HCT116 (cell line): ENCODE data around the gene TM4SF20. TPM values are rescaled to one million over a fixed set of nuclear protein-coding genes. Genes with fewer than 3 reads are reported as not detected.

Experiments used
- ATAC-seq: fragments of 200-7000 bp; cut with Tn5 transposase; 2 replicates; pipeline ENCODE4 v1.9.1; 2020; ENCODE audit warnings: mild to moderate bottlenecking, moderate library complexity
- BruUV-seq: library from RNA; stranded (reverse); fragments of 400-500 nt; replicated peaks from 2 replicates; lab custom pipeline; 2021; lab: Mats Ljungman, UMichigan
- CTCF ChIA-PET: fragments of 300-600 bp; sonication (Branson Sonifier 250); formaldehyde crosslinking; loops from one replicate; lab custom pipeline; 2021; ENCODE audit warnings: antibody characterized with exemption; lab: Charles Lee
- POLR2A ChIA-PET: fragments of 300-600, 350-600 bp; sonication (Branson Sonifier 250); formaldehyde crosslinking; loops from one replicate; lab custom pipeline; 2021; ENCODE audit warnings: antibody characterized with exemption; lab: Charles Lee
- RAD21 ChIA-PET, 2 experiments: fragments of 300-600 bp; sonication (Branson Sonifier 250); formaldehyde crosslinking; loops; one replicate each; lab custom pipeline; 2023; ENCODE audit warnings: low total read pairs in 2 of 2; ENCODE audit not compliant: uncharacterized antibody in 2 of 2, unreplicated experiment in 2 of 2, low non-redundant PET in 1 of 2; lab: Charles Lee
- DNase-seq: peaks from one replicate; pipeline ENCODE4 v3.0.0-alpha.2; 2010; ENCODE audit warnings: low read depth, low spot score
- H2AFZ ChIP-seq: fragments of 200-600 bp; shearing (Covaris generic), sonication (generic); 2 replicates; pipeline ENCODE4 v1.6.1; 2017; ENCODE audit warnings: low read depth, mixed run types, mixed read lengths, antibody characterized with exemption, low read length; ENCODE audit not compliant: poor library complexity, severe bottlenecking
- H3K27ac ChIP-seq: 2 replicates; pipeline ENCODE4 v1.5.1; 2012; ENCODE audit warnings: low read depth, low read length
- H3K27me3 ChIP-seq: fragments of 200-600 bp; sonication (generic); 2 replicates; pipeline ENCODE4 v1.6.1; 2016; ENCODE audit warnings: mixed run types, low read length, mixed read lengths; ENCODE audit not compliant: insufficient read depth
- H3K36me3 ChIP-seq, 2 experiments: fragments of 200-500 bp in 1 of 2; fragments of 200-600 bp in 1 of 2; sonication (Bioruptor generic) in 1 of 2; sonication (generic) in 1 of 2; 2 replicates each; pipeline versions ENCODE4 v1.5.1 to v1.6.1; 2014 to 2016; ENCODE audit warnings: low read length in 2 of 2, inconsistent platforms in 1 of 2, mixed read lengths in 1 of 2, mixed run types in 1 of 2; ENCODE audit not compliant: insufficient read depth in 2 of 2, control insufficient read depth in 1 of 2
- H3K4me1 ChIP-seq, 2 experiments: fragments of 200-600 bp in 1 of 2; sonication (generic) in 1 of 2; 2 replicates each; pipeline versions ENCODE4 v1.5.1 to v1.6.1; 2012 to 2017; ENCODE audit warnings: low read length in 2 of 2, inconsistent platforms in 1 of 2, mild to moderate bottlenecking in 1 of 2, mixed read lengths in 1 of 2, mixed run types in 1 of 2, moderate library complexity in 1 of 2; ENCODE audit not compliant: insufficient read depth in 2 of 2, control insufficient read depth in 1 of 2
- H3K4me2 ChIP-seq: fragments of 200-600 bp; sonication (generic); 2 replicates; pipeline ENCODE4 v1.6.1; 2017; ENCODE audit warnings: mixed run types, low read length, mixed read lengths
- H3K4me3 ChIP-seq, 2 experiments: fragments of 200-600 bp in 1 of 2; sonication (generic) in 1 of 2; replicated peaks in 1 of 2; 2 replicates each; pipeline ENCODE4 v1.5.1; 2011 to 2016; ENCODE audit warnings: low read length in 2 of 2, control low read depth in 1 of 2, low read depth in 1 of 2, mild to moderate bottlenecking in 1 of 2, mixed read lengths in 1 of 2, mixed run types in 1 of 2
- H3K79me2 ChIP-seq: fragments of 200-600 bp; sonication (generic); 2 replicates; pipeline ENCODE4 v1.6.1; 2017; ENCODE audit warnings: mild to moderate bottlenecking, mixed run types, low read length, moderate library complexity, mixed read lengths; ENCODE audit not compliant: insufficient read depth
- H3K9ac ChIP-seq: fragments of 200-600 bp; sonication (generic); 2 replicates; pipeline ENCODE4 v1.6.1; 2016; ENCODE audit warnings: low read length, mixed read lengths
- H3K9me2 ChIP-seq: fragments of 200-600 bp; sonication (generic), shearing (Covaris generic); 2 replicates; pipeline ENCODE4 v1.6.1; 2017; ENCODE audit warnings: mixed run types, mild to moderate bottlenecking, moderate library complexity; ENCODE audit not compliant: insufficient read depth
- H3K9me3 ChIP-seq, 2 experiments: fragments of 200-500 bp in 1 of 2; fragments of 200-600 bp in 1 of 2; sonication (Bioruptor generic) in 1 of 2; sonication (generic) in 1 of 2; 2 replicates each; pipeline ENCODE4 v1.6.1; 2014 to 2017; ENCODE audit warnings: low read length in 2 of 2, mixed read lengths in 2 of 2, inconsistent platforms in 1 of 2, low read depth in 1 of 2, mild to moderate bottlenecking in 1 of 2, mixed run types in 1 of 2, moderate library complexity in 1 of 2; ENCODE audit not compliant: control insufficient read depth in 1 of 2, insufficient read depth in 1 of 2
- H4K20me1 ChIP-seq: fragments of 200-600 bp; sonication (generic), shearing (Covaris generic); 2 replicates; pipeline ENCODE4 v1.6.1; 2017; ENCODE audit warnings: mixed run types, mild to moderate bottlenecking, moderate library complexity; ENCODE audit not compliant: insufficient read depth
- ATF3 ChIP-seq: IDR thresholded peaks from 2 replicates; pipeline ENCODE4 v1.6.1; 2012
- EGR1 ChIP-seq: IDR thresholded peaks from 2 replicates; pipeline ENCODE4 v1.6.1; 2012; ENCODE audit warnings: low read depth
- ELF1 ChIP-seq: IDR thresholded peaks from 2 replicates; pipeline ENCODE4 v1.6.1; 2012; ENCODE audit warnings: low read depth, borderline replicate concordance
- MAX ChIP-seq: IDR thresholded peaks from 2 replicates; pipeline ENCODE4 v1.6.1; 2012
- RAD21 ChIP-seq: IDR thresholded peaks from 2 replicates; pipeline ENCODE4 v1.6.1; 2012; ENCODE audit warnings: low read depth, mild to moderate bottlenecking
- SIN3A ChIP-seq: IDR thresholded peaks from 2 replicates; pipeline ENCODE4 v1.6.1; 2012; ENCODE audit warnings: low read depth
- YY1 ChIP-seq: IDR thresholded peaks from 2 replicates; pipeline ENCODE4 v1.6.1; 2011; ENCODE audit warnings: low read length, low read depth, moderate library complexity, mild to moderate bottlenecking; ENCODE audit not compliant: insufficient replicate concordance; ENCODE audit errors: extremely low read depth
- ZFX ChIP-seq: fragments of 450-650 bp; IDR thresholded peaks from 2 replicates; pipeline ENCODE4 v1.6.1; 2017
- ZNF274 ChIP-seq: fragments of 200-500 bp; sonication (Bioruptor generic); IDR thresholded peaks from 2 replicates; pipeline ENCODE4 v1.6.1; 2014; ENCODE audit warnings: mild to moderate bottlenecking, low read depth, low read length, inconsistent platforms
- intact Hi-C: fragments of 100-400 bp; cut with micrococcal nuclease; formaldehyde crosslinking; loops from 2 replicates; pipeline ENCODE4 v1.10.0; 2022
- total RNA-seq: library from RNA; stranded (reverse); gene quantifications from one replicate; pipeline ENCODE4 v1.2.1, GENCODE V29; 2021; ENCODE audit not compliant: unreplicated experiment
- TF ChIP-seq, protein P1 (sequence below), 3 experiments: fragments of 200-600 bp in 1 of 3; sonication (generic) in 1 of 3; IDR thresholded peaks in 2 of 3; conservative IDR thresholded peaks in 1 of 3; 2 replicates each; pipeline ENCODE4 v1.5.1; 2012 to 2017; ENCODE audit warnings: low read depth in 2 of 3, low read length in 2 of 3, antibody characterized with exemption in 1 of 3, borderline replicate concordance in 1 of 3, control low read depth in 1 of 3, mild to moderate bottlenecking in 1 of 3, mixed read lengths in 1 of 3, mixed run types in 1 of 3, moderate library complexity in 1 of 3; ENCODE audit not compliant: insufficient read depth in 1 of 3

TM4SF20 gene
- total RNA-seq, 1 experiment from 2014 or later = not detected

DNA sequence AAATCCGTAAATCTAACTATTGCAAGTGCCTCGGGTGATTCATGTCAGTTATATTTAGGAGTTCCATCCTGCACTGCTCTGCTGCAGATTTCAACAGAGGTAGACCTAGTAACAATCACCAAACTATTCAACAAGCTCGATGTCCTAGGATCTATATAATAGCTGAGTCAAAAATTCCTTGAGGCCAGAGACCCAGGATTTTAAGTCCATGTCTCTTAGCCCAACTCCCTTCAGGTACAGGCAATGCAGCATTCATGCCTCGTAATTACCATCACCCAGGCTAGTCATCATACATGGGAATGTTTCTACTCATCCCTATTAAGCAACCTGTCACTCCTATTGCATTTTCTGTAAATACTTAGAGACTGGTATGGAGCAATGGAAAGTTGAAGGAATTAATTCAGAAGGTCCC is 729 bp downstream of the TM4SF20 start:
- no peaks in the 10 kb centered on the region for H3K4me1 ChIP-seq
- no peak overlapping the region for H3K4me2 ChIP-seq
- no peaks in the 10 kb centered on the region for H3K27me3 ChIP-seq
- H3K9me2 ChIP-seq = no peaks in the 10 kb centered on the region
- H3K9ac ChIP-seq = no peak overlapping the region
- ATAC-seq (0 out of 2 replicates have a peak, but pooled peaks have one; percentile 9), DNase-seq (no peak)
- BruUV-seq = no TSS peak
- RAD21 ChIA-PET = no interaction called here
- intact Hi-C loops = no loop called here
- no peak overlapping the region for H3K4me3 ChIP-seq
- TF ChIP-seq YY1 (no peak), ELF1 (no peak), SIN3A (no peak), MAX (no peak), EGR1 (no peak)
- no peaks in the 10 kb centered on the region for H3K9me3 ChIP-seq
- H3K79me2 ChIP-seq = no peaks in the 10 kb centered on the region
- no peaks in the 10 kb centered on the region for H3K36me3 ChIP-seq
- no peak overlapping the region for H2AFZ ChIP-seq
- no peaks in the 10 kb centered on the region for H4K20me1 ChIP-seq
- H3K27ac ChIP-seq = no peak overlapping the region
- POLR2A ChIA-PET = no interaction called here
- CTCF ChIA-PET = no interaction called here

DNA sequence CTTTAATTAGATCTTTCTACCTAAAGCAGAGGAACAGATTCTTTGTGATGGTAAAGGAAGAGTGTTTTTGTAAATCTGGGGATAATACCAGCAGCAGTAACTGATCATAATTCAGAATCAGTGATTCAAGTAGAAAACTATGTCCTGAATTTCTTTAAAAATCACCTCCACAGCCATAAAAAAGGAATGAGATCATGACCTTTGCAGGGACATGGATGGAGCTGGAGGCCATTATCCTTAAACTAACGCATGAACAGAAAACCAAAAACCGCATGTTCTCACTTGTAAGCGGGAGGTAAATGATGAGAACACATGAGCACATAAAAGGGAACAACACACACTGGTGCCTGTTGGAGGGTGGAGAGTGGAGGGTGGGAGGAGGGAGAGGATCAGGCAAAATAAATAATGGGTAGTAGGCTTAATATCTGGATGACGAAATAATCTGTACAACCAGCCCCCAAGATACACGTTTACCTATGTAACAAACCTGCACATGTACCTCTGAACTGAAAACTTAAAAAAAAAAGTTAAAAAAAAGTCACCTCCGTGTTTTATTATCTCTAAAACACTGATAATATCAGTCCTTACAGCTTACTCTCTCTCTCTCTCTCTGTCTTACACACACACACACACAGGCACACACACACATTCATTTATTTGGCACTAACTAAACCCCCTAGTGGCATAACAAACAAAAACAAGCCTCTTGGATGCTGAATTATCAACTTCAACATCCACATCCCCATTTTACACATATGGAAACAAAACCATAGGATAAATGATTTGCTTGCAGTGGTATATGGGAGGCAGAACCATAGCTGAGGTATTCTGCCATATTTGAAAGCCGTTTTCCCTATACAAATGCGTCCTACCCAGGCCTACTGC is 1.4 kb downstream of the TM4SF20 start:
- Histone ChIP-seq H3K9me2 (no peaks in the 10 kb centered on the region), H2AFZ (no peak overlapping the region), H3K79me2 (no peaks in the 10 kb centered on the region), H3K9me3 (no peaks in the 10 kb centered on the region), H3K4me3 (no peak overlapping the region), H3K9ac (no peak overlapping the region), H3K4me1 (no peaks in the 10 kb centered on the region), H4K20me1 (no peaks in the 10 kb centered on the region), H3K27me3 (no peaks in the 10 kb centered on the region), H3K27ac (no peak overlapping the region), H3K36me3 (no peaks in the 10 kb centered on the region), H3K4me2 (no peak overlapping the region)
- DNase-seq = peak; percentile 23
- CTCF ChIA-PET = no interaction called here
- RAD21 ChIA-PET = no interaction called here
- no TSS peak for BruUV-seq
- intact Hi-C loops = no loop called here
- TF ChIP-seq ZNF274 (no peak), RAD21 (peak; percentile 22; the same call in 1 of the 2 replicates), YY1 (no peak), ZFX (no peak), ATF3 (no peak)
- TF ChIP-seq, protein P1, sequence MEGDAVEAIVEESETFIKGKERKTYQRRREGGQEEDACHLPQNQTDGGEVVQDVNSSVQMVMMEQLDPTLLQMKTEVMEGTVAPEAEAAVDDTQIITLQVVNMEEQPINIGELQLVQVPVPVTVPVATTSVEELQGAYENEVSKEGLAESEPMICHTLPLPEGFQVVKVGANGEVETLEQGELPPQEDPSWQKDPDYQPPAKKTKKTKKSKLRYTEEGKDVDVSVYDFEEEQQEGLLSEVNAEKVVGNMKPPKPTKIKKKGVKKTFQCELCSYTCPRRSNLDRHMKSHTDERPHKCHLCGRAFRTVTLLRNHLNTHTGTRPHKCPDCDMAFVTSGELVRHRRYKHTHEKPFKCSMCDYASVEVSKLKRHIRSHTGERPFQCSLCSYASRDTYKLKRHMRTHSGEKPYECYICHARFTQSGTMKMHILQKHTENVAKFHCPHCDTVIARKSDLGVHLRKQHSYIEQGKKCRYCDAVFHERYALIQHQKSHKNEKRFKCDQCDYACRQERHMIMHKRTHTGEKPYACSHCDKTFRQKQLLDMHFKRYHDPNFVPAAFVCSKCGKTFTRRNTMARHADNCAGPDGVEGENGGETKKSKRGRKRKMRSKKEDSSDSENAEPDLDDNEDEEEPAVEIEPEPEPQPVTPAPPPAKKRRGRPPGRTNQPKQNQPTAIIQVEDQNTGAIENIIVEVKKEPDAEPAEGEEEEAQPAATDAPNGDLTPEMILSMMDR (IDR thresholded peaks at IDR 0.05 in 2 of 3, conservative IDR thresholded peaks at IDR 0.05 in 1 of 3; ENCODE audit: borderline replicate concordance in 1 of 3, insufficient read depth in 1 of 3, low read depth in 2 of 3, low read length in 2 of 3) = peak; percentile 16 to 50 (median 30); a peak in 3 of 6 replicates
- ATAC-seq = peak; percentile 63
- POLR2A ChIA-PET = no interaction called here
